ENCODE measurements around the gene NPAS2.

DNA sequence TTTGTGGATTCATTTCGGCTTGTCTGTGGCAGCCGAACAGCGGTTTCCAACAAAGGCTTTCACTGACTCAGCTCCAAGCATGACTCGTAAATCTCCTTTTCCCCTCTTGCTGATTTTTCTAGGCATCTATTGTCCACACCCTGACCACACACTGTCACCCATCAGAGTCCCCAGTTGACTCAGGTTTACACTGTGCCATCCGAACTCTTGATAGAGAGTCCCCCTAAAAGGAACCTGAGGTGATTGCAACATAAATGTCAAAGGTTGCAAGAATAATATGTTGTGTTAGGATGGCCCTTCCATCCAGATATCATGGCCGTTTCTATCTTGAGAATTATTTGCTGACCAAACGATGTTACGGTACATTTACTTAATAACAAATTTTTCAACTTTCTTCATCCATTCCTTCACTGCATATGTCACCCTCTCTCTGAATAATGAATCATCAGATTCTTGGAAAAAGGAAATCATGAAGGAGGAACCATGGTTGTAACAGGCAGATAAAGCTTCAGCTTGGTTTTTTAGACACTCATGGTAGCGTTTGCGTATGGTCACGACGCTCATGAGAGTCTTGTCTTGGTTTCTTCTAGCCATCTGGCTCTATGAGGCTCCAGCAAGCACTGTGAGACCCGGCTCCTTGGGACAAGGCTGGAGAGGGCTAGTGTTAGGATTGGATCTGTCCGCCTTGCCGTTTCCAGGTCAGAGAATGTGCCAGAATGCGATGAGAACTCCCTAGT, 72.1 kb downstream of the NPAS2 start:
- no peak for TF ChIP-seq POLR2A (IDR thresholded peaks at IDR 0.05)
- TF ChIP-seq CTCF (IDR thresholded peaks at IDR 0.05) = no peak
- no peak for TF ChIP-seq EP300 (IDR thresholded peaks at IDR 0.05)
- TF ChIP-seq POLR2AphosphoS5 (IDR thresholded peaks at IDR 0.05) = no peak

All from gastroesophageal sphincter (tissue), 3 donors.